K562 (cell line): Measurements from ENCODE around the gene HLA-DPA1. TPM values are rescaled to one million over a fixed set of nuclear protein-coding genes. Genes with fewer than 3 reads are reported as not detected.

ENCODE experiments used
- ATAC-seq: fragments of 200-7000 bp; cut with Tn5 transposase; 3 replicates; pipeline ENCODE4 v1.9.1; 2020; ENCODE audit warnings: moderate library complexity
- BruUV-seq: library from RNA; stranded (reverse); fragments of 400-500 nt; replicated peaks from 2 replicates; lab custom pipeline; 2021; lab: Mats Ljungman, UMichigan
- CTCF ChIA-PET: fragments of 300-600 bp; formaldehyde crosslinking; extraction: SDS; loops from one replicate; lab custom pipeline; 2021; ENCODE audit warnings: low intra/inter-chr PET ratio; lab: Yijun Ruan, JAX
- POLR2A ChIA-PET: fragments of 300-600, 350-650 bp; sonication (Branson Sonifier 250); formaldehyde crosslinking; extraction: SDS; loops from one replicate; lab custom pipeline; 2021; ENCODE audit warnings: antibody characterized with exemption, inconsistent platforms; lab: Yijun Ruan, JAX
- DNase-seq, 4 experiments: peaks; one replicate each; pipeline versions ENCODE4 v3.0.0 to v3.0.0-alpha.2; 2011 to 2018; ENCODE audit warnings: low spot score in 3 of 4, mixed read lengths in 3 of 4; ENCODE audit errors: extremely low read depth in 1 of 4
- FAIRE-seq: peaks from 2 replicates; lab custom pipeline; 2011; peaks lifted over from hg19 to GRCh38; lab: Jason Lieb, UNC
- H2AFZ ChIP-seq: 2 replicates; pipeline ENCODE4 v1.6.0; 2011; ENCODE audit warnings: low read depth, low read length, control low read depth, inconsistent platforms
- H3K27ac ChIP-seq: fragments of 200-600 bp; 3 replicates; pipeline ENCODE4 v1.8.0; 2011; ENCODE audit warnings: low read depth, mild to moderate bottlenecking, control low read depth, inconsistent platforms, low read length, moderate library complexity, mixed read lengths; ENCODE audit errors: extremely low read depth
- H3K27me3 ChIP-seq, 2 experiments: fragments of 300-600 bp in 1 of 2; 2 replicates in 1 of 2; 3 replicates in 1 of 2; pipeline versions ENCODE4 v1.6.0 to v1.8.0; 2011; ENCODE audit warnings: inconsistent platforms in 2 of 2, low read length in 2 of 2, mild to moderate bottlenecking in 1 of 2, mixed read lengths in 1 of 2, moderate library complexity in 1 of 2; ENCODE audit not compliant: control insufficient read depth in 2 of 2, insufficient read depth in 2 of 2
- H3K36me3 ChIP-seq: fragments of 300-600 bp; 3 replicates; pipeline ENCODE4 v1.8.0; 2011; ENCODE audit warnings: mild to moderate bottlenecking, low read length, inconsistent platforms; ENCODE audit not compliant: control insufficient read depth, insufficient read depth
- H3K4me1 ChIP-seq, 2 experiments: fragments of 200-600 bp in 1 of 2; replicated peaks in 1 of 2; 2 replicates in 1 of 2; 3 replicates in 1 of 2; pipeline versions ENCODE4 v1.5.1 to v1.8.0; 2011; ENCODE audit warnings: inconsistent platforms in 2 of 2, low read length in 2 of 2, mild to moderate bottlenecking in 1 of 2, mixed read lengths in 1 of 2, moderate library complexity in 1 of 2; ENCODE audit not compliant: control insufficient read depth in 2 of 2, insufficient read depth in 2 of 2
- H3K4me2 ChIP-seq: 2 replicates; pipeline ENCODE4 v1.6.1; 2011; ENCODE audit warnings: low read length, control low read depth, inconsistent platforms, mixed read lengths; ENCODE audit not compliant: insufficient read depth
- H3K4me3 ChIP-seq: fragments of 200-600 bp; sonication (generic), shearing (Covaris generic); 2 replicates; pipeline ENCODE4 v1.5.1; 2016; ENCODE audit warnings: control low read depth, inconsistent platforms
- H3K79me2 ChIP-seq: fragments of 200-600 bp; 3 replicates; pipeline ENCODE4 v1.8.0; 2011; ENCODE audit warnings: low read length, inconsistent platforms; ENCODE audit not compliant: control insufficient read depth, insufficient read depth
- H3K9ac ChIP-seq, 2 experiments: 2 replicates each; pipeline versions ENCODE4 v1.6.0 to v1.6.1; 2011; ENCODE audit warnings: low read depth in 2 of 2, low read length in 2 of 2, control low read depth in 1 of 2, inconsistent platforms in 1 of 2, mild to moderate bottlenecking in 1 of 2, mixed read lengths in 1 of 2; ENCODE audit not compliant: insufficient read depth in 1 of 2
- H3K9me1 ChIP-seq: one replicate; pipeline ENCODE4 v1.6.0; 2011; ENCODE audit warnings: inconsistent platforms, mild to moderate bottlenecking, low read length, moderate library complexity; ENCODE audit not compliant: control insufficient read depth, insufficient read depth
- H3K9me3 ChIP-seq: replicated peaks from 2 replicates; pipeline ENCODE4 v1.5.1; 2011; ENCODE audit warnings: low read depth, low read length, inconsistent platforms; ENCODE audit not compliant: control insufficient read depth, insufficient read depth
- H4K20me1 ChIP-seq: replicated peaks from 2 replicates; pipeline ENCODE4 v1.6.1; 2011; ENCODE audit warnings: low read length, inconsistent platforms, mixed read lengths; ENCODE audit not compliant: control insufficient read depth, insufficient read depth
- COPS2 ChIP-seq: fragments of 450-650 bp; conservative IDR thresholded peaks from 2 replicates; pipeline ENCODE4 v1.6.1; 2016; ENCODE audit warnings: mild to moderate bottlenecking, moderate library complexity
- CSDE1 ChIP-seq, 2 experiments: fragments of 450-650 bp; IDR thresholded peaks; 2 replicates each; pipeline ENCODE4 v1.6.1; 2016; ENCODE audit warnings: mild to moderate bottlenecking in 1 of 2
- HNRNPH1 ChIP-seq: fragments of 200-400 bp; formaldehyde crosslinking; optimal IDR thresholded peaks from 2 replicates; pipeline ENCODE3; 2017; ENCODE audit warnings: low read depth, mild to moderate bottlenecking, low read length, moderate library complexity
- KLF6 ChIP-seq: fragments of 250-450 bp; sonication (Bioruptor Pico); IDR thresholded peaks from 2 replicates; pipeline ENCODE4 v1.4.0; 2020; ENCODE audit warnings: mild to moderate bottlenecking, moderate library complexity, borderline replicate concordance
- RAD21 ChIP-seq, 2 experiments: fragments of 250-450 bp in 1 of 2; fragments of 450-650 bp in 1 of 2; sonication (Bioruptor Pico) in 1 of 2; formaldehyde crosslinking in 1 of 2; IDR thresholded peaks in 1 of 2; conservative IDR thresholded peaks in 1 of 2; 2 replicates each; pipeline versions ENCODE4 v1.4.0 to v1.8.0; 2020 to 2022; ENCODE audit warnings: mild to moderate bottlenecking in 2 of 2, moderate library complexity in 1 of 2
- ZNF668 ChIP-seq: fragments of 250-450 bp; sonication (Bioruptor Pico); IDR thresholded peaks from 2 replicates; pipeline ENCODE4 v1.8.0; 2022; ENCODE audit warnings: mild to moderate bottlenecking, inconsistent platforms
- ZNF766 ChIP-seq: fragments of 200-800 bp; sonication (Bioruptor generic); conservative IDR thresholded peaks from 2 replicates; pipeline ENCODE4 v1.6.1; 2016; ENCODE audit warnings: missing genetic modification characterization, missing compliant biosample characterization
- ZNF780A ChIP-seq: fragments of 250-450 bp; sonication (Bioruptor Pico); IDR thresholded peaks from 2 replicates; pipeline ENCODE4 v1.5.0; 2021; ENCODE audit warnings: mild to moderate bottlenecking
- WGBS: fragments of 100-300 bp; shearing (Covaris generic); methylation state at CpG from one replicate; pipeline ENCODE4 v1.1.6; 2016; ENCODE audit warnings: low coverage, mixed read lengths; ENCODE audit not compliant: insufficient coverage; ENCODE audit errors: missing lambda C conversion rate; 5-methylcytosine and 5-hydroxymethylcytosine counted together
- in situ Hi-C: fragments of 300-500 bp; cut with MboI; formaldehyde crosslinking; loops from 4 replicates; pipeline ENCODE4 v1.15.0; 2018; ENCODE audit warnings: inconsistent platforms, mixed read lengths
- intact Hi-C: fragments of 100-400 bp; cut with micrococcal nuclease; formaldehyde crosslinking; loops from 2 replicates; pipeline ENCODE4 v1.14.2; 2022
- polyA plus RNA-seq, 8 experiments: library from polyadenylated mRNA; depleted of rRNA in 4 of 8; stranded (reverse) in 5 of 8; unstranded in 3 of 8; fragments of >200 nt; fragmentation: Nextera tagmentation in 2 of 8; fragmentation: Illumina TruSeq in 1 of 8; extraction: Ambion mirVana in 2 of 8; extraction: Trizol in 1 of 8; gene quantifications; 2 replicates each; pipeline versions ENCODE4 v1.2.1 to v1.2.3, GENCODE V29; 2011 to 2014; ENCODE audit warnings: inconsistent platforms in 1 of 8, missing spikeins in 1 of 8
- total RNA-seq, 7 experiments: library from RNA; depleted of rRNA in 6 of 7; stranded (reverse); fragments of >200 nt in 6 of 7; fragmentation: Illumina TruSeq in 2 of 7; extraction: Trizol in 2 of 7; gene quantifications; 2 replicates each; pipeline versions ENCODE4 v1.2.1 to v1.2.3, GENCODE V29; 2011 to 2021; ENCODE audit warnings: low replicate concordance in 1 of 7
- TF ChIP-seq, protein P1 (sequence below): fragments of 450-650 bp; formaldehyde crosslinking; IDR thresholded peaks from 2 replicates; pipeline ENCODE4 v1.4.0; 2020; ENCODE audit warnings: mild to moderate bottlenecking, mixed read lengths
- TF ChIP-seq, protein P2 (sequence below): IDR thresholded peaks from 2 replicates; pipeline ENCODE4 v1.6.1; 2014; ENCODE audit warnings: antibody characterized with exemption

HLA-DPA1 gene
- total and polyA plus RNA-seq, 9 of the 15 experiments (the other 6 are each of a cell fraction or from before 2014, with no cell fraction given) = 0.23 to 0.93 (median 0.55) TPM

DNA sequence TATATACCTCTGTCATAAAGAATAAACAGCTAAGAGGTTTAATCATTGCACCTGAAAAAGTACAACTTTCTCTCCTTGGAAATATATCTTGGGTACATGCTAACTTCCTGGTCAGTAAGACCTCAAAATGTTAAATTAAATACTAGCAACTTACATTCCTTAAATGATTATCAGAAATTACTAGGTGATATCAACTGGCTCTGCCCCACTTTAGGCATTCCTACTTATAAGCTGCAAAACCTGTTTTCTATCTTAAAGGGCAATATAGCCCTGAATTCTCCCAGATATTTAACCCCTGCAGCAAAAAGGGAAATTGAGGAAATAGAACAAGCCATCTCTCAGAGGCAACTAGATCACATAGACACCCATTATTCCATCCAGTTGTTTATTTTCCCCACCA, 20.8 kb downstream of the HLA-DPA1 start (continued):
- TF ChIP-seq RAD21 (CRISPR knock-in tag; conservative IDR thresholded peaks at IDR 0.05 in 1 of 2, IDR thresholded peaks at IDR 0.05 in 1 of 2) = no peak
- TF ChIP-seq ZNF668 = no peak
- TF ChIP-seq, protein P1, sequence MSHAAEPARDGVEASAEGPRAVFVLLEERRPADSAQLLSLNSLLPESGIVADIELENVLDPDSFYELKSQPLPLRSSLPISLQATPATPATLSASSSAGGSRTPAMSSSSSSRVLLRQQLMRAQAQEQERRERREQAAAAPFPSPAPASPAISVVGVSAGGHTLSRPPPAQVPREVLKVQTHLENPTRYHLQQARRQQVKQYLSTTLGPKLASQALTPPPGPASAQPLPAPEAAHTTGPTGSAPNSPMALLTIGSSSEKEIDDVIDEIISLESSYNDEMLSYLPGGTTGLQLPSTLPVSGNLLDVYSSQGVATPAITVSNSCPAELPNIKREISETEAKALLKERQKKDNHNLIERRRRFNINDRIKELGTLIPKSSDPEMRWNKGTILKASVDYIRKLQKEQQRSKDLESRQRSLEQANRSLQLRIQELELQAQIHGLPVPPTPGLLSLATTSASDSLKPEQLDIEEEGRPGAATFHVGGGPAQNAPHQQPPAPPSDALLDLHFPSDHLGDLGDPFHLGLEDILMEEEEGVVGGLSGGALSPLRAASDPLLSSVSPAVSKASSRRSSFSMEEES (CRISPR knock-in tag) = no peak
- no peak for TF ChIP-seq ZNF780A
- TF ChIP-seq, protein P2, sequence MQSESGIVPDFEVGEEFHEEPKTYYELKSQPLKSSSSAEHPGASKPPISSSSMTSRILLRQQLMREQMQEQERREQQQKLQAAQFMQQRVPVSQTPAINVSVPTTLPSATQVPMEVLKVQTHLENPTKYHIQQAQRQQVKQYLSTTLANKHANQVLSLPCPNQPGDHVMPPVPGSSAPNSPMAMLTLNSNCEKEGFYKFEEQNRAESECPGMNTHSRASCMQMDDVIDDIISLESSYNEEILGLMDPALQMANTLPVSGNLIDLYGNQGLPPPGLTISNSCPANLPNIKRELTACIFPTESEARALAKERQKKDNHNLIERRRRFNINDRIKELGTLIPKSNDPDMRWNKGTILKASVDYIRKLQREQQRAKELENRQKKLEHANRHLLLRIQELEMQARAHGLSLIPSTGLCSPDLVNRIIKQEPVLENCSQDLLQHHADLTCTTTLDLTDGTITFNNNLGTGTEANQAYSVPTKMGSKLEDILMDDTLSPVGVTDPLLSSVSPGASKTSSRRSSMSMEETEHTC = no peak

DNA sequence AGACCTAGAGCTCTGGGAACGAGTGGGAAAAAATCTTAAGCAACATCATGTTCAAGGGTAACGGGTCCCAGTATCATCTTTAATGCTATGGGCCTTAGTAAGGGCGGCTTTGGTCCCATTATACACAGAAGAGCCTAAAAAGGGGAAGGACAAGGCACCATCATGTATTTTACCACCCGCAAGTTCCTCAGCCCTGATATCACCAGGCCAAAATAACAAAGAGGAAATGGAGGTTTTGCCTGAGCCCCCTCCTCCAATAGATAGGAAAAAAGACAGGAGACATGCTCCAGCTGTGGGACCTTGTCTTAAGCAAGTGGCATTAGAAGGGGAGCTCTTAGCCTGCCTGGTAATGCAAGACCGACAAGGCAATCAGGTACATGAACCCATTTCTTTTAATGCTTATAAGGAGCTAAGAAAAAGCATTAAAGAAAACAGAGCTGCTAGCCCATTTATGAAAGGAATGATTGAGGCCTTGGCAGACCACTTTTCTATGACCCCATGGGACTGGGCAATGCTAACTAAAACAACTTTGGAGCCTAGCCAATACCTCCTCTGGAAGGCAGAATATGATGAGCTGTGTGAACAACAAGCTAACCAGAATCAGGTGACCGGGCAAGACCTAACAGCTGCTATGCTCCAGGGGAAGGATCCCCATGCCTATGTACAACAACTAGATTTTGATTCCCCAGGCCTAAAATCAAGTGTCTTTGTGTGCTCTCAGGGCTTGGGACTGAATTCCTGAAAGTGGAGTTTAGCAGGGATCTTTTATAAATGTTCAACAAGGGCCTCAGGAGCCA, 23.2 kb downstream of the HLA-DPA1 start:
- no peaks in the 10 kb centered on the region for H3K36me3 ChIP-seq
- WGBS = 2% methylated on average over 6 of the region's 6 CpGs
- no peaks in the 10 kb centered on the region for H3K79me2 ChIP-seq
- no peak for FAIRE-seq
- no peak for TF ChIP-seq RAD21 (CRISPR knock-in tag; conservative IDR thresholded peaks at IDR 0.05 in 1 of 2, IDR thresholded peaks at IDR 0.05 in 1 of 2)
- no peak for TF ChIP-seq KLF6 (CRISPR knock-in tag)
- TF ChIP-seq ZNF766 (CRISPR knock-in tag) = no peak
- TF ChIP-seq COPS2 = no peak
- TF ChIP-seq CSDE1 (IDR thresholded peaks at IDR 0.05) = no peak
- no peak for TF ChIP-seq HNRNPH1
- no peak overlapping the region for H3K9ac ChIP-seq
- DNase-seq = no peak
- in situ Hi-C loops (no loop called here), intact Hi-C loops (no loop called here)
- H3K9me3 ChIP-seq = no peaks in the 10 kb centered on the region
- ATAC-seq = no peak
- H3K4me1 ChIP-seq = no peaks in the 10 kb centered on the region
- no peak overlapping the region for H2AFZ ChIP-seq
- no peaks in the 10 kb centered on the region for H4K20me1 ChIP-seq
- peaks cover 9 to 19% of the 10 kb centered on the region in 2 experiments; a peak in 3 of 5 replicates for H3K27me3 ChIP-seq
- ChIA-PET CTCF (interaction anchor here (0.6 kb wide), 1 partner anchor 88 kb away, joined by 4 read pairs; no protein-coding TSS in a partner anchor), POLR2A (interaction anchor here (0.6 to 1.3 kb wide), 4 partner anchors 19 to 274 kb away, joined by 3 to 5 read pairs (median 4); no protein-coding TSS in a partner anchor)
- no peak overlapping the region for H3K4me3 ChIP-seq
- BruUV-seq = no TSS peak
- H3K4me2 ChIP-seq = no peak overlapping the region
- H3K27ac ChIP-seq = no peak overlapping the region
- no peaks in the 10 kb centered on the region for H3K9me1 ChIP-seq
